Suppressor macrophage (primary cell): ENCODE data around the gene B4GALNT3.
A peak's percentile ranks its signal among the peaks of the same experiment; 100 is the strongest.
"Not testable (repeated sequence)": the region's sequence is repeated elsewhere in the genome, so short reads cannot be mapped to it uniquely, and the experiment has no call there.

Experiments used
- DNase-seq, 4 experiments: peaks; one replicate each; pipeline ENCODE4 v3.0.0-alpha.2; 2020 to 2022
- total RNA-seq, 17 experiments: gene quantifications; one replicate each; lab custom pipeline; 2026; ENCODE audit warnings: mixed read lengths in 6 of 17, inconsistent platforms in 3 of 17; lab: John Stamatoyannopoulos, UW

The B4GALNT3 gene
- total RNA-seq = 0.04 to 4.5 (median 0.21) reads per million in 17 experiments

DNA sequence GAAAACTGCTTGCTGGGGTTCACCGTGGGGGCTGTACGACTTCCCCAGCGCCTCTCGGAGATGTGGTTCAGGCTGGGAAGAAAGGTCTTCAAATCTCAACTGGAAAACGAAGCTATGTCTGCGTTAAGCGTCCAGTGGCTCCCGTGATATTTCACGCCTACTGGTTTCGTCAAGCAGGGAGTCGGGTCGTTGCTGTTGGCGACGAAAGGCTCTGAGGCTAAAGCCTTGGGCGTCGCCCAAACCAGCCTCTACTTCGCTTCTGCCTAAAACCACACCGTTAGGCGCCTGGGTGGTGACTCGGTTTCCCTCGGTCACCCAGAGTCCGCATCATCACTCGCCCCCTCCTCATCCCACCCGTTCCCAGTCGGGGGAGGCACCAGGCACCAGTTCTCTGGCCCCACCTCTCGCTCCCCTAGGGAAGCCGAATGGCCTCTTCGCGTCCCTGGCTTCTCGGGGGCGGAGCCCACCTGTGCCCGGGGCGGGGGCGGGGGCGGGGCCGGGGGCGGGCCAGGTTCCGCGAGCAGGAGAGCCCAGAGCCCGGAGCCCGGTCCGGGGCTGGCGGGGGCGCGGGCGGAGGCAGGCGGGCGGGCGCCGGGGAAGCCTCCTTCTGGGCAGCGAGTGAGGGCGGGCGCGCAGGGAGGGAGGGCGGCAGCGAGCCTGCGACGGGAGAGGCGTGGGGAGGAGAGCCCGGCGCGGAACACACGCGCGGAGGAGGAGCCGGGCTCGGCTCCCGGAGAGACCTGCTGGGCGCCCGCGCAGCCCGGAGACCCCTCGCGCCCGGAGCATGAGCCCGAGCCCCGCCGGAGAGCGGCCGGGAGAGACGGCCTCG, at the start of gene B4GALNT3:
B4GALNT3 (plus strand) TSS at position 510 of the 829 bp plus-strand sequence. CDS start 438 bp downstream, outside the sequence.
- peak; percentile 19 to 61 (median 41) for DNase-seq

DNA sequence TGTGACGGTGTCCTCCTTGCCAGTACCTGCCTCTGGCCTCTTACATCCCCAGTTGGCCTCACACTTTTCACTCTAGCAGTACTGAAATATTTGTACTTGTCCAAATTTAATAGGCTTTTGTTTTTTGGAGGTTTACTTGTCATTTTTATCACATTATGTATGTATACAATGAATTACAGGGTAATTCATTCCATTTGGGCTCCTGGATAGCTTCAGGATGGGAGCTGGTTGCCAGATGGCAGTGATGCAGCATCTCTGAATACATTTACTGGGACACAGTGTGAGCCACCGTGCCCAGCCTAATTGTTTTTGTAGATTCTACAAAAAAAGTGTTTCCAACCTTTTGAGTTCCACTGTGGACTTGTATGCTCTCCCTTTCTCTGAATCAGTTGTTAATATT, 44.9 kb upstream of the B4GALNT3 start:
- no peak for DNase-seq

DNA sequence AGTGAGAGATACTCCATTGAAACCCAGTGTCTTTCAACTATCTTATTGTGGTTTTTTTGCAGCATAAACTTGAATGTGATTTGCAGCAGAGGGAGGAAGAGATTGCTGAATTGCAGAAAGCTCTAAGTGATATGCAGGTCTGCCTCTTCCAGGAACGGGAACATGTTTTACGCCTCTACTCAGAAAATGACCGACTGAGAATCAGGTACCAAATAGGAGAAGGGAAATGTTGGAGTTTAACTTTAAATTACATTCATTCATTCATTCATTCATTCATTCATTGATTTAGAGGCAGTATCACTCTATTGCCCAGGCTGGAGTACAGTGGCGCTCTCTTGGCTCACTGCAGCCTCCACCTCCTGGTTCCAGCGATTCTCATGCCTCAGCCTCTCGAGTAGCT, 41.3 kb upstream of the B4GALNT3 start:
- DNase-seq = no peak

DNA sequence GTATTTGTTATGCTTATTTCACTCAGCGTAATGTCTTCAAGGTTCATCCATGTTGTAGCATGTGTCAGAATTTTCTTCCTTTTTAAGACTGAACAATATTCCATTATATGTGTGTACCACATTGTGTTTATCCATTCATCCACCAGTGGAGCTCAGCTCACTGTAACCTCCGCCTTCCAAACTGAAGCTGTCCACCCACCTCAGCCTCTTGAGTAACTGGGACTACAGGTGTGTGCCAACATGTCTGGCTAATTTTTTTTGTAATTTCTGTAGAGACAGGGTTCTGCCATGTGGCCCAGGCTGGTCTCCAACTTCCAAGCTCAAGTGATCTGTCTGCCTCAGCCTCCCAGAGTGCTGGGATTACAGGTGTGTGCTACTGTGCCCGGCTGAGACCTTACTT, 37.2 kb upstream of the B4GALNT3 start:
- no peak for DNase-seq

DNA sequence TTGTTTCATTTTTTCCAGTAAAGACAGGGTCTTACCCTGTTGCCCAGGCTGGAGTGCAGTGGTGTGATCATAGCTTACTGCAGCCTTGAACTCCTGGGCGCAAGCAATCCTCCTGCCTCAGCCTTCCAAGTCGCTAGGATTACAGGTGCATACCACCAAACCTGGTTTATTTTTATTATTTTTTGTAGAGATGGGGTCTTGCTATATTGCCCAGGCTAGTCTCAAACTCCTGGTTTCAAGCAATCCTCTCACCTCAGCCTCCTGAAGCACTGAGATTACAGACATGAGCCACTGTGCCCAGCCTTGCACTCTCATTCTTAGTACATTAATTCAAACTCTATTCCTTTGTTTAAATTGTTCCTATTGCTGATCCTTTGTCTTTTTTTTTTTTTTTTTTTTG, 24.0 kb upstream of the B4GALNT3 start:
- not testable (repeated sequence) for DNase-seq

DNA sequence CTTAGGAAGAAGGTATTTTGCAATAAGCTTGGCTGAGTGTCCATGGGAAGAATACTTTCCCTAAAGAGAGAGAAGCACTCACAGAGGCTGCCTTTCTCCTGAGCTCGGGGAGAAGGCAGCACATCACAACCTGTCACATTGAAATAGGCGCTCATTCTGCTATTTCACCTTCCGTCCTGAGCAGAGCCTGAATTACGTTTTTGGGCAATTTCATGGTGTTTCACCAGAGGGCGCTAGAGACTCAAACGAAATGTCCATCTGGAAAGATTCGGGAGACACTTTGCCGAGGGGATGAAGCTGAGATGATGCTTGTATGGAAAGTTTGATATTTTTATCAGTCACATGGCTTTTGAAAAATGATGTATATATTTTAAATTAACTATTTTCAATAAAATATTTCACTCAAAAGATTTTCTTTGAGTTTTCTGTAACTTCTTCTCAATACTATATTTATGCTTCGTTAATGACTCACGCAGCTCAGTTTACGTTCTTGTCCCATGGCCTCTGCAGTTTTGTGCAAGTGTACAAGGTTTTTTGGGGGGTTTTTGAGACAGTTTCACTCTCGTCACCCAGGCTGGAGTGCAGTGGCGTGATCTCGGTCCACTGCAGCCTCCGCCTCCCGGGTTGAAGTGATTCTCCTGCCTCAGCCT, 17.4 kb upstream of the B4GALNT3 start:
- DNase-seq = peak; percentile 61 to 76 (median 69)

DNA sequence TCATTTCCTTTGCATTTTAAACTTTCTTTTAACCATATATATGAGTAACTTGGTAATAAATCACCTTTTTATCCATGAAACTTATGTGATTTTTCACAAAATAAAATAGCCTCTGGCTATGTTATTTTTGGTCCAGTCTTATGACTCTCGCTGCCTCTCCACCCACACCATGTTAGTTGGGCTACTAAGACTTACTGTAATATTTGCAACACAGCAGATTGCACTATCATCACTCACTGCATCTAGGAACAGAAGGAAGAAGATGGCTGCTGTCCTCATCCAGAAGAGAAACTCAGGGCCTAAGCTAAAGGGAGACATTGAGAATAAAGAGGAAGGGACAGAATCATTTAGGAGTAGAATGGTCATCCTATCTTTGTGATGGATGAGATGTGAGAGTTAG, 12.6 kb upstream of the B4GALNT3 start:
- DNase-seq = peak; percentile 35 to 82 (median 72)

DNA sequence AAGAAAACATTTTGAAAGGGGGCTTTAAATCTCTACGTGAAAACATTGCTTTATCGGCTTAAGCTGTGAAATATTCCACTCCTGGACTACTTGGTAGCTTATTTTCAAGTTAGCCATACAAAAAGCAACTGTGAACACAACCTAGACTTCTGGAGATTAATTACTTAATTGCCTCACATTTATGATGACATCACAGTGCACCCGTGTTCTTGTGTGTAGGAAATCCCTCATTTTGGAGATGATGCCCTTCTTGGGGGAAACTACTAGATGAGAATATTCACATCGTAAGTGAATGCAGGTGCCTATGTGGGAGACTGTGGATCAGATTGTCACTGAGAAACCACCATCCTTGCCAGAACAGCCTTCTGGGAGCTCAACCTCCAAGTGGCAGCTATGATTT, 10.5 kb upstream of the B4GALNT3 start:
- no peak for DNase-seq

DNA sequence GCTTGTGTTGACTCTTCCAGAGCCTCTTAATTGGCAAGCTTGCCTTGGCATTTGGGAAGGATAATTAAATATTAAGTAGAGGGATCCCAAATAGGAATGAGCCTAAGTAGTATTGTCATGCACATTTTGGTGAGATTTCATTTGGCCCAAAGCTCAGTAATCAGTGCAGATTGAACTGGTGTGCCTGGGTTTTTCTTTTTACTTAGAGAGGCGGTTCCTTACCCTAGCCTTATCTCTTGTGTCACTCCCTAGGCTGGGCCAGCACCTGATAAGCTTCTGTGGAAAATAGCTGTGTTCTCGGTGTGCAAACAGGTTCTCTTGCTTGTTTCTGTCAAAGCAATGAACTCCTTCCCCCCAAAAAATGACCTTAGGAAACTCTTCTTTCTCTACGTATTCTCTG, 9.3 kb upstream of the B4GALNT3 start:
- DNase-seq = no peak

DNA sequence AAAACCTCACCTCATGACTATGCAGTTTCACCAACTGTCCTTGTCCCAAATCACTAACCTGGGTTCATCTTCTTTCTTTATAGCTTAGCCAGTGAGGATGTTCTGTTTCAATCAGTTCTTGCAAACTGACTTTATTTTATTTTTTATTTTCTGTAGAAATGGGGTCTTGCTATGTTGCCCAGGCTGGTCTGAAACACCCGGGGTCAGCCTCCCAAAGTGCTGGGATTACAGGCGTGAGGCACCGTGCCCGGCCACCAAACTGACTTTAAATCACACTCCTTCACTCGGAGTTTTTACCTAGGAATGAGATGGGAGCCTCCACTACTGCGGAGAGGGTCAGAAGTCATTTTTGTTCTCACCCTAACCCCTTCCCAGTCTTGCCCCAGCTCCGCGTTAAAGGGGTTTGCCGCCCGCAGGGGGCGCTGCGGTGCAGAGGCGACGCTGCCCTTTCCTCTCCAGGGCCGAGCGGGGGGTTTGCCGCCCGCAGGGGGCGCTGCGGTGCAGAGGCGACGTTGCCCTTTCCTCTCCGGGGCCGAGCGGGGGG, 7.0 kb upstream of the B4GALNT3 start:
- peak in 1 of 4 experiments; percentile 43 for DNase-seq

DNA sequence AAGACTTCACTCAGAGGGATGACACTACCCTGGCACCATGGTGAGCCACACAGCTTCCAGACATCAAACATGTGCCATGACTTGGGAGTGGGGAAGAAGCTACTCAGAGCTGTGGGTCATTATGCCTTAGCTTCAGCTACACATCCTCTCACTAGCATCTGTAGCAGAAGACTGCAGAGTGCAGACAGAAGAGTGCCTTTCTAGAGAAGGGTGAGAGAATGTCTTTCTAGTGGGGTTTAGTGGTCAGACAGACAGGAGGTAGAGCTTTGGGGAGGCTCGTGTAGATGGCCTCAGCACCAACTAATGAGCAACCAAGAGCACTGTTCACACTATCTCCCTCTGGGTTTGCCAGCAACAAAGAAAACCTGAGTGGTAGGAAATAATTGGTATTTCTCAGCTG, 4.9 kb upstream of the B4GALNT3 start:
- DNase-seq = no peak

DNA sequence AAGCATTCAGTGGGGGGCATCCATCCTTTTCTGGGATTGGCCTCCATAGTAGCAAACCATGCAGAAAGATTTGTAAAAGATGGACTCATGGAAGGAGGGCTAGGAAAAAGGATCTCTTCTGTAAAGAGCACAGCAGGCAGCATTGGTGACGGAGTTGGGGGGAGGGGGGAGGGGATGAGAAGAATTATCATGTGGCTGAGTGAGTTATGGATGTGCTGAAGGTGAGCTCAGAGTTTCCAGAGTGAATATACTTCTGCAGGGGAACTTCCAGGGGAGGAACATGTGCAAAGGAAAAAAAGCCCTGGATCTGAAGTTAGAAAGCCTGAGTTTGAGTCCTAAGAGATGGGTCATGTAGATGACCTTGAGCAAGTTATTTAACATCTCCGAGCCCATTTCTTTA, 3.9 kb upstream of the B4GALNT3 start:
- DNase-seq = no peak

DNA sequence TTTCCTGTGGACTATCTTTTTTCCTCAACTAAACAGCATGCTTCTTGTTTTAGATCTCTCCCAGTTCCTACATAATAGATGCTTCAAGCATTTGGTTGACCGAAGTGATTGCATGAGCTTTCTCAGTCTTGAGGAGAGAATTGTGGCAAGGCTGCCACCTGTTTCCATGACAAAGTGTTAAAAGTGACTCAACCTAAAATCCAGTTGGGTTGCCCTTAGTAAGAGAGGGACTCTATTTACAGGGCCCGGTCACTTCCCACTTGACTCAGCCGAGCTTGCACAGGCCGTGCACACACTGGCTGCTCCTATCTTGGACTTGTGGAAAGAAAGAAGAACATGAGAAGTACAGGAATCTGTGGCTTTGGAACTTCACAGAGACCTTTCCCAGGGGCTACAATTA, 2.1 kb upstream of the B4GALNT3 start:
- DNase-seq = no peak

DNA sequence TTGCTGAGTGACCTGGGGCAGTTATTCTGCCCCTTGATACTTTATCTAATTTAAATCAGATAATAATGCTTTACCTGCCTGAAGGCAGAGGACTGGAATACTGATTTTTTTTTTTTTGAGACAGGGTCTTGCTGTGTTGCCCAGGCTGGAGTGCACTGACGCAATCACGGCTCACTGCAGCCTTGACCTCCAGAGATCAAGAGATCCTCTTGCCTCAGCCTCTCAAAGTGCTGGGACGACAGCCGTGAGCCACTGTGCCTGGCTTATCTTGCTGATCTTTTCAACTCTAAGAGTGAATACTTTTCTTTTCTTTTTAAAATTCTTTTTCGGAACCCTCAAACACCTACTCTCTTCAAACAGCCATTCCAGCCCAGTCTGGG, 699 bp upstream of the B4GALNT3 start:
- no peak for DNase-seq

DNA sequence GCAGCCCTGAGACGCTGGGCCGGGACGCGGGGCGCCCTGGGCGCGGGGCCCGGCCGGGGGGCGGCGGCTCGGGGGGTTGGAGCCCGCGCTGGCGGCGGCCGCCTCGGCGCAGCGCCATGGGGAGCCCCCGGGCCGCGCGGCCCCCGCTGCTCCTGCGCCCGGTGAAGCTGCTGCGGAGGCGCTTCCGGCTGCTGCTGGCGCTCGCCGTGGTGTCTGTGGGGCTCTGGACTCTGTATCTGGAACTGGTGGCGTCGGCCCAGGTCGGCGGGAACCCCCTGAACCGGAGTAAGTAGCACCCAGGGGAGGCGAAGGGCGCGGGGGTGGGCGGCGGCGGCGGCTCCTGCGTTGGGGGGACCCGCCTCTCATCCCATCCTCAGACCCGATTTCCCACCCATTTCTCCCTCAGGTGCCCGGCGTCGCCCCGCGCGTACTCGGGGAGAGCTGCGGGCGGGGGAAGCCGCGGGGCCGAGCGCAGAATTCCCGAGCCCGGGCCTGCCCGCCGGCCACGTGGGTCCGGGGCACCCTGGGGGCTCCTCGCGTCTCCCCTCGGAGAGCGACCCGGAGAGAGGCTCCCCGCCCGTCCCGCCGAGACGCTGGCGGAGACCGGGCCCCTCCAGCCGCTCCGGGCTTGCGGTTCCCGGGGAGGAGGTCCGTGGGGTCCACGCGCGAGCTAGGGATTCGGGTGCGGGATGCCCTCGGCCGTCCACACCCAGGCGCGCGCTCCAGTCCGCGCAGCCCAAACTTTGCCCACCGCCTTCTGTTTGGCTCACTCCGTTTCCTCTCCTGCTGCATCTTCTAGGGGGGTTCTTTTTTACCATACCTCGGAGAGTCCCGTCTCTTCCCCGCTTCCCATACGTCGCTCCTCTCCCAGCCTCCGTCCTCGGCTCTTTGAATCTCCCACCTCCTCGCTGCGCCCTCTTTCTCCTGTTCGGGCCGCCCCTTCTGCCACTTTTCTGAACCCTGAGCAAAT, 807 bp downstream of the B4GALNT3 start:
- DNase-seq = peak in 2 of 4 experiments; percentile 29 to 30

DNA sequence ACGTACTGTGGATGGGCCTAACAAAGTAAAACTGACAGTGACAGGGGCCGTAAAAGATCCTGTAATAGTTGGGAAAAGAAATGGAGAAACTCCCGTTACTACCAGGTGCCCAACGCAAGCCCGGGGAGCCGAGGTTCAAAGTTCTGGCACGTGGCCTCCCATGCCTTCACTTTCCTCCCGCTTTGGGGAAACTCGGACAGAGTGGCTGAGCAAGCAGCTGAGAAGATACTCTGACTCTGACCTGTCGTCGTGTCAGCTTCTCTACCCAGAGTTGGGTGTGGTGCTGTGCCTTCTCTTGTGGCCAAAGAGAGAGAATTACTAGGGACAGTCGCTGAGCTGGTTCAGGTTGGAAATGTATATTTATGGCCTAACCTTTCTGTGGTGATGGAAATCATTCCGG, 1.7 kb downstream of the B4GALNT3 start:
- DNase-seq = no peak

DNA sequence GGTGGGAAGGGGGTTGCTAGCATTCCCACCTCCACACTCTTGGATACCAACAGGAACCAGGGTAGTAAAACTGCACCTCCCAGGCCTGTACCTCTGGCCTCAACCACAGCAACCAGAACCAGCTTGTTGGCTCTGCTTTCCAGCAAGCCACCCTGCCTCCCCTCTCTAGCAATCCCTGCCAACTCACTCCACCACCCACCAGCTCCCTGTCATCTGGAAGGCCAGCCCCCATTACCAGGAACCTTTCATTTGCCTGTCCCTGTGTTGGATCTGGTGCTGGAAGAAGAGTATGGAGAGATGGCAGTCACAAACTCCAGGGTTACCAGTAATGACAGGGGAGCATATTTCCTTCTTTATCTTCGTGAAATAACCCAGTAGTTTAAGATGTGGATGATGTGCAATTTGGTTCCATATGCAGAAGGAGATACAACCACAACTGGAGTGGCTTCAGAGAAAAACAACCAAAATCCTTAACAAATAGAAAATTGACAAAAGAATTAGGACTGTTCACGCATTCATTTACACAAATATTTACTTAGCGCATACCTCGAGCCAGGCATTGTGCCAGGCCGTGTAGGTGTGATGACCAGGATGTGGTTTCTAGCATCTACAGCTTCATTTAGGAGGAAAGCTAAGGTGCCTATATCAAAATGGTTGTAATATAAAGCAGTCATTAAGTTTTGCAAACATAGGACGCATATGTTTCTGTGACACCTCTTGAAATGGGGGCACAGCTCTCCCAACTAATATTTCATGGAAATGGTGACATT, 3.4 kb downstream of the B4GALNT3 start:
- DNase-seq = no peak

DNA sequence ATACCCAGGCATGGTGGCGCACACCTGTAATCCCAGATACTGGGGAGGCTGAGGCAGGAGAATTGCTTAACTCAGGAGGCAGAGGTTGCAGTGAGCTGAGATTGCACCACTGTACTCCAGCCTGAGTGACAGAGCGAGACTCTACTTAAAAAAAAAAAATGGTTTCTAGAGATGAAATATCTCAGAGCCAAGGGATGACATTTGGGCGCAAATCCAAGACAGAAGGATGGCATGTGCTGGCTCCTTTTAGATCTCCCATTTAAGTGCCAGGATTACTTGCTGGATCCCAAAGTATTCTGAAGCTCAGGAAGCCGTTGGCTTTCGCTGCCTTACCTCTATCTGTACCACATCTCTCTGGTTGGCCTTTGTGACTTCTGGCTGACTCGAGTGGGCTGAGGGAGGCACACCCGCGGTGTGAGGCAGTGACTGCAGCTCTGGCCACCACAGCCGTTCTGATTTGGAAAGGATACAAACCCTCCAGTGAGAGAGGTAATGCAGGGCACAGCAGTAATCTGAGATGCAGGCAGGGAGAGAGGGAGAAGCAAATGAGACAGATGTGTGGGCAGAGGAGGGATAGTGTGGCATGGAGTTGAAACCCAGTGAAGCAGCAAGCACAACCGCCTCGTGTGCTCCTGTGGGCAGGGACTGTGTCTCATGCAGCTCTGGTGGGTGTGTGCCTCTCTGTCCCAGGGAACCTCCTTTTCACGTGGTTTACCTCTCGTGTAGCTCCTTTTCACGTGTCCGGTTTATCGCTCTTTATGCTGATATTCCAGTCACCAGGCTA, 4.9 kb downstream of the B4GALNT3 start:
- DNase-seq = no peak

DNA sequence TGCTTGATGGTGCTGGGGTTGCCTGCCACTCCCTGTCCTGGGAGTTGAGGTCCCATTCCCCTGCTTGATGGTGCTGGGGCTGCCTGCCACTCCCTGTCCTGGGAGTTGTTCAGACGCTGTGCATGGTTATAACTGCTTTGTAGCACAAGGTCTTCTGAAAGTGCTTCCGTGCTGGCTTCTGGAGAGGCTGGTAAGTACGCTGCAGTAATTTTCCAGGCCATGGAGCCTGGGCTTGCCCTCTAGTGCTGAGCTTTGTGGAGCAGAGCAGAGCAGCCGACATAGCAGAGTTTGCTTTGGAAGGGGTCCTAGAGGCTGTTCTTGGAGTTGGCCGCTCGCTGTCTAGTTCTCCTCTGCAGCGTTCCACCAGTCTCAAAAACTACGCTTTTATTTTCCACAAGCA, 6.3 kb downstream of the B4GALNT3 start:
- no peak for DNase-seq

DNA sequence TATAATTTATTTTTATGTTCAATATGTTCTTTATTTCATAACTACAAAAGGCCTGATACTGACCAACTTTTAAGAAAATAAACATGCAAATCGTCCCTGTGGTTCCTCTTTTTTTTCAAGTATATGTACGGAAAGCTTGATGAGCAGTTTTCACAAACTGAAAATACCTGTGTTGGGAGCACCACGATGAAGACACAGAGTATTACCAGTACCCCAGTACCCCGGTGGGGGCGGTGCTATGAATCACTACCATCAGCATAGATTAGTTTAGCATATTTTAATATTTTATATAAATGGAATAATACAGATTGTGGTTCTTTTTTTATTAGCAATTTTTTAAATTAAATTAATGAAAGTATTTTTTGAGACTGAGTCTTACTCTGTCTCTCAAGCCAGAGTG, 7.0 kb downstream of the B4GALNT3 start:
- DNase-seq = no peak

DNA sequence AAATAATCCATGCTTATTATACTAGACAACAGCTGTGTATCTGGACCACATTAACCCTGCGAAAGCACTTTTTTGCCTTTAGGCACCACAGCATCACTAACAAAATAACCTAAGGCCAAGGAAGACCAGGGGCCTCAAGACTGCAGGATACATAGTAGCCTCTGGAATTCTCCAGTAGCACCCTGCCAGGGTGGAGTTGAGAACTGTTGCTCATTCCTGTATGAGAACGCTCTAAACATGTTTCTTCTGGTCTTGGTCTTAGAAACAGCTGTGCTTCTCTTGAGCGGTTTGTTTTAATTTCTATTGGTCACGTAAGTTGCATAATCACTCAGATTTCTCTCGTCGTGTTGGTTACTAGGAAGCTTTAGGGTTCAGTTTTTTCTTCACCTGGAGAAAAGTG, 7.9 kb downstream of the B4GALNT3 start:
- no peak for DNase-seq
